Daoy (cell line): ENCODE data around the gene ARMH2. TPM values are rescaled to one million over a fixed set of nuclear protein-coding genes. Genes with fewer than 3 reads are reported as not detected.
"Not testable (repeated sequence)": the region's sequence is repeated elsewhere in the genome, so short reads cannot be mapped to it uniquely, and the experiment has no call there.

ENCODE experiments used
- DNase-seq: peaks from one replicate; pipeline ENCODE4 v3.0.0-alpha.2; 2015; ENCODE audit warnings: low read depth
- total RNA-seq: library from RNA; depleted of rRNA; stranded (reverse); fragments of >200 nt; shearing (Covaris generic); gene quantifications from 2 replicates; pipeline ENCODE4 v1.2.3, GENCODE V29; 2014; rRNA removed

Gene ARMH2
- total RNA-seq, 1 experiment from 2014 or later = not detected

DNA sequence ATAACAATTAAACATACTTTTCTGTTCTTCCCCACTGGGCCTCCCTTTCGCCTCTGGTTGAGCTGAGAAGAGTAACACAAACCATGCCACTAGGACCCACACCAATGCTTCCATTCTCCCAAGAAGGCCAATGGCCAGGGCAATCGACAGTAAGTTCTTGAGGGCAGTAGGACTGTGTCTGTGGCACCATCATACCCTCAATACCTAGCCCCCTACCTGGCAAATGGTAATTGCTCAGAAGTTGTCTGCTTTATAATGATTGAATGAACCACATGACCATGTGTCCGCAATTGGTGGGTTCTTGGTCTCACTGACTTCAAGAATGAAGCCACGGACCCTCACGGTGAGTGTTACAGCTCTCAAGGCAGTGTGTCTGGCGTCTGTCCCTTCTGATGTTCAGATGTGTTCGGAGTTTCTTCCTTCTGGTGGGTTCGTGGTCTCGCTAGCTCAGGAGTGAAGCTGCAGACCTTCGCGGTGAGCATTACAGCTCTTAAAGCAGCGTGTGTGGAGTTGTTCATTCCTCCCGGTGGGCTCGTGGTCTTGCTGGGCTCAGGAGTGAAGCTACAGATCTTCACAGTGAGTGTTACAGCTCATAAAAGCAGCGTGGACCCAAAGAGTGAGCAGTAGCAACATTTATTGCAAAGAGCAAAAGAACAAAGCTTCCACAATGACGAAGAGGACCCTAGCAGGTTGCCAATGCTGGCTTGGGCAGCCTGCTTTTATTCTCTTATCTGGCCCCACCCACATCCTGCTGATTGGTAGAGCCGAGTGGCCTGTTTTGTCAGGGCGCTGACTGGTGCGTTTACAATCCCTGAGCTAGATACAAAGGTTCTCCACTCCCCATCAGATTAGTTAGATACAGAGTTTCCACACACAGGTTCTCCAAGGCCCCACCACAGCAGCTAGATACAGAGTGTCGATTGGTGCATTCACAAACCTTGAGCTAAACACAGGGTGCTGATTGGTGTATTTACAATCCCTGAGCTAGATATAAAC is 33.6 kb downstream of the ARMH2 start:
- not testable (repeated sequence) for DNase-seq

- DNase-seq = no peak
These were observed 35.1 kb downstream of the ARMH2 start for GRCh38 chr6:24763578-24763977.

DNA sequence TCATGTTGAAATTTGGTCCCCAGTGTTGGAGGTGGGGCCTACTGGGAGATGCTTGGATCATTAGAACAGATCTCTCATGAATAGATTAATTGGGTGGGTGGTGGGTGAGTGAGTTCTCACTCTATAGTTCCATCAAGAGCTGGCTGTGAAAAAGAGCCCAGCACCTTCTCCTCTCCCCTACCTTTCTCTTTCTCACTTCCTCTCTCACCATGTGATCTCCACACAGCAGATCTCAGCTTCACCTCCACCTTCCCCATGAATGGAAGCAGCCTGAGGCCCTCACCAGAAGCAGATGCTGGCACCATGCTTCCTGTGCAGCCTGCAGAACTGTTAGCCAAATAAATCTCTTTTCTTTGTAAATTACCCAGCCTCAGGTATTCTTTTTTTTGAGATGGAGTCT is 36.9 kb downstream of the ARMH2 start:
- no peak for DNase-seq

DNA sequence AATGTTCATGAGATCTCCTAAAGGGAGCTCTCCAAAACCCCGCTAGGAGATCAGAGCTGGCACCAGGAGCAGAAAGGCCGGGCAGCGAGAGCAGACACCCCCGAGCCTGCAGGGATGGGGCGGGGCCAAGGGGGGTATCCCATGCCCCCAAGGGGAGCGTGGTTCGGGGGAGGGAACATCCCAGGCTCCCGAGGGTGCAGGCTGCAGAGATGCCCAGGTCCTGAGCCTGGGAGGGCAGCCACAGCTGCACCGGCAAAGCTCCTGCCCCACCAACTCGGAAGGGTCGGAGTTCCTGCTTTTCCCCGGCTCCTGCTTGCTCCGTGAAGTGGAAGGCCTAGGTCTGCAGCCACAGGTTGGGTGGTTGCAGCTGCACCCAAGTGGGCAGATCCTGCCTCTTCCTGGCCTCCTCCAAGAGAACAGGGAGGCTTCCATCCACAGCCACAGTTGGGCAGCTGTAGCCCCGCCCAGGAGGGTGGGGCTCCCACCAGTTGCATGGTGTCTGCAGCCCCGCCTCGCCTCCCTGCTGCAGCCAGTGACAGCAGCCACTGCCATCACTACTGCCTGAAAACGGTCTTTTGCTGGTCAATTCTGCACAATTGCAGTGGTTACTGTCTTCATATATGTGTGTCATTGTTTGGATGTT is 37.4 kb downstream of the ARMH2 start:
- DNase-seq = peak; percentile 60

DNA sequence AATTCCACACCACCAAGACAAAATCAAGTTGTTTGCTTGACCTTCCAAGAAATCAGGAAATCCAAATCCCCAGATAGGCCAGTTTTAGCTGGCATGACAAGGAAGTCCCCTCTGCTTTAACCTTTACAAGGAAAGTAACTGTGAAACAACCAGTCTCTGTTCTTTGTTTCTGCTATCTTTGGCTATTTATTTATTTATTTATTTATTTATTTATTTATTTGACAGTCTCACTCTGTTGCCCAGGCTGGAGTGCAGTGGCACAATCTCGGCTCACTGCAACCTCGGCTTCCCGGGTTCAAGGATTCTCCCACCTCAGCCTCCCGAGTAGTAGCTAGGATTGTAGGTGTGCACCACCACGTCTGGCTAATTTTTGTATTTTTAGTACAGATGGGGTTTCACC is 38.5 kb downstream of the ARMH2 start:
- DNase-seq = no peak

- DNase-seq = no peak
These were observed 39.0 kb downstream of the ARMH2 start for GRCh38 chr6:24759718-24760117.

GRCh38 chr6:24757611-24758010 is 41.1 kb downstream of the ARMH2 start:
- DNase-seq = no peak

DNA sequence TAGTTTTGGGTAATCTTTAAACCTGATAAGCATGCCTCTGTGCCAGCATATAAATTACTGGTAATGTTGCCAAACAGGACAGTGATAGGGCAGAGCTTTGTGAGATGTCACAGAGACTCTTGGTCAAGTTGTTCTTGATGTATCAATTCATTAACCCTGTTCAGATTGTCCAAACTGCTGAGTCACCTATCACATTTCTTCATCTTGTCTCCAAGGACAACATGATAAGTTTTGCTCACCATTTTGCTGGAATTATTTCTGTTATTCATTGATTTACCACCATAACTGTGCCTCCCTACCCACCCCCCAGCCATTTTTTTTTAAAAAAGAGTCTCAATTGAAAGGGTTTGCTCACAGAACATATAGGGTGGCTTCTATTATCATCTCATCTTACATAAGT is 43.4 kb downstream of the ARMH2 start:
- DNase-seq = no peak

DNA sequence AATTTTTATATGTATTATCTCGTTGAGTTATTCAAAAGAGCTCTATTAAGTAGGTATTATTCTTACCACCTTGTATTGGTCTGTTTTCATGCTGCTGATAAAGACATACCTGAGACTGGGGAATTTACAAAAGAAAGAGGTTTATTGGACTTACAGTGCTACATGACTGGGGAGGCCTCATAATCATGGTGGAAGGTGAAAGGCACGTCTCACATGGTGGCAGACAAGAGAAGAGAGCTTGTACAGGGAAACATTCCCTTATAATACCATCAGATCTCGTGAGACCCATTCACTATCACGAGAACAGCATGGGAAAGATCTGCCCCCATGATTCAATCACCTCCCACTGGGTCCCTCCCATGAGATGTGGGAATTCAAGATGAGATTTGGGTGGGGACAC is 44.3 kb downstream of the ARMH2 start:
- not testable (repeated sequence) for DNase-seq

GRCh38 chr6:24753545-24753944 is 45.2 kb downstream of the ARMH2 start:
- no peak for DNase-seq

DNA sequence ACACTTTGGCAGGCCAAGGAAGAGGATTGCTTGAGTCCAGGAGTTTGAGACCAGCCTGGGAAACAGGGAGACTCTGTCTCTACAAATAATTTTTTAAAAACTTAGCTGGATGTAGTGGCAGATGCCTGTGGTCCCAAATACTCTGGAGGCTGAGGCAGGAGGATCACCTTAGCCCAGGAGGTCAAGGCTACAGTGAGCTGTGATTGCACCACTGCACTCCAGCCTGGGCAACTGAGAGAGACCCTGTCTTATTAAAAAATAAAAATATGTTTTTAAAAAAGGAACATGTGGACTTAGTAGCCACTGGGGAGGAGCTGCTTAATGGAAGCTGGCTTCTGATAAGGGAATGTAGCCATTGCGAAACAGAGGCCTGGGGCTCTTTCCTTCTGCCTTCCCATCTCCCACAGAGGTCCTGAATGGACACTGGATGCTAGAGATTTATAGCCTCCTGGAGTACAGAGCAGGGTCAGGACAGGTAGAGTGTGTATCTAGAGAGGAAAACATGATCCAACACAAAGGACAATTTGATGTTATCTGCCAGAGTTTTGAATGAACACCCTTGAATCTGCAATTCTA is 45.7 kb downstream of the ARMH2 start:
- DNase-seq = no peak

GRCh38 chr6:24752503-24752902 is 46.2 kb downstream of the ARMH2 start:
- no peak for DNase-seq

DNA sequence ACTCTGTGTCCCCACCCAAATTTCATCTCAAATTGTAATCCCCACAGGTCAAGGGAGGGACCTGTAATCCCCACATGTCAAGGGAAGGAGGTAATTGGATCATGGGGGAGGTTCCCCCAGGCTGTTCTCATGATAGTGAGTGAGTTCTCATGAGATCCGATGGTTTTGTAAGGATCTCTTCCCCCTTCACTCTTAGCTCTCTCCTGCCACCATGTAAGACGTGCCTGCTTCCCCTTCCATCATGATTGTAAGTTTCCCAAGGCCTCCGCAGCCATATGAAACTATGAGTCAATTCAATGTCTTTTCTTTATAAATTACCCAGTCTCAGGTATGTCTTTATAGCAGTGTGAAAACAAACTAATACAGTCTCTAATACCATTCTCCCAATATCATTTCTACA is 47.8 kb downstream of the ARMH2 start:
- not testable (repeated sequence) for DNase-seq

GRCh38 chr6:24749297-24749696 is 49.4 kb downstream of the ARMH2 start:
- no peak for DNase-seq

Other genes starting within 250 kb of the ARMH2 start
- gene KIAA0319, start 152.7 kb downstream of the ARMH2 start, total RNA-seq = 0.63 and 0.71 TPM in 2 replicates
- 25.3 and 30.1 TPM in 2 replicates for gene TDP2, start 132.0 kb downstream of the ARMH2 start, total RNA-seq
- gene ACOT13, start 131.8 kb downstream of the ARMH2 start, total RNA-seq = 9.7 and 11.0 TPM in 2 replicates
- 132 and 133 TPM in 2 replicates for gene C6orf62, start 79.8 kb downstream of the ARMH2 start, total RNA-seq
- 114 and 130 TPM in 2 replicates for gene GMNN, start 24.0 kb downstream of the ARMH2 start, total RNA-seq
- gene RIPOR2, start 137.0 kb upstream of the ARMH2 start, total RNA-seq = 0.06 and 2.3 TPM in 2 replicates